ENCODE data around the gene ZNF484.
"Not testable (repeated sequence)": the region's sequence is repeated elsewhere in the genome, so short reads cannot be mapped to it uniquely, and the experiment has no call there.

Gene ZNF484

DNA sequence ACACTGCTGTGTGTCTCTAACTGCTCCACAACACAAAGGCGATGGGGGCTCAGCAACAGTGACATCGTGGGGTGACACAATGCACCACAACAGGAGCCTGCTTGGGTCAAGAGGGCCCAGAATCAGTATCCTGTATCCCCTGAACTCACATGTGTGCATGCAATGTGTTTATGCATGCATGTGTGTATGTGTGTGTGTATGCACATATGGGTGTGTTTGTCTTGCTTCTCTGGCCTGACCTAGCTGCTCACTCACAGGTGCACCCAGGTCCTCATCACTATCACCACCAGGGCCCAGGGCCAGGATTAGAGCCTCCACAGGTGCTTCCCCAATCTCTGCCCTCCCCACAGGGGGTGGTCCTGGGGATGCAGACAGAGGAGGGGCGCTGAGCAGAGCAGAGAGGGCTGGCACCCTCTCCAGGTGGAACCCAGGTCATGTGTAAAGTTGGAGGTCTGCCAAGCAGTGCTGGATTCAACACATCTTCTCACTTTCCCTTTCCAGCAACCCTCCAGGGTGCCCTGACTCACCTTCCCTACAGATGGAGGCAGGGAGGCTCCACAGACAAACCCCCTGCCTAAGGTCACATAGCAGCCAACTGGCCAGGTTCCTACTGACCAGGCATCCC lies 18.1 kb upstream of the ZNF484 start:
- H3K4me3 ChIP-seq (ENCODE audit: control insufficient read depth, low read depth, low read length) = no peak overlapping the region
- TF ChIP-seq, protein P1, sequence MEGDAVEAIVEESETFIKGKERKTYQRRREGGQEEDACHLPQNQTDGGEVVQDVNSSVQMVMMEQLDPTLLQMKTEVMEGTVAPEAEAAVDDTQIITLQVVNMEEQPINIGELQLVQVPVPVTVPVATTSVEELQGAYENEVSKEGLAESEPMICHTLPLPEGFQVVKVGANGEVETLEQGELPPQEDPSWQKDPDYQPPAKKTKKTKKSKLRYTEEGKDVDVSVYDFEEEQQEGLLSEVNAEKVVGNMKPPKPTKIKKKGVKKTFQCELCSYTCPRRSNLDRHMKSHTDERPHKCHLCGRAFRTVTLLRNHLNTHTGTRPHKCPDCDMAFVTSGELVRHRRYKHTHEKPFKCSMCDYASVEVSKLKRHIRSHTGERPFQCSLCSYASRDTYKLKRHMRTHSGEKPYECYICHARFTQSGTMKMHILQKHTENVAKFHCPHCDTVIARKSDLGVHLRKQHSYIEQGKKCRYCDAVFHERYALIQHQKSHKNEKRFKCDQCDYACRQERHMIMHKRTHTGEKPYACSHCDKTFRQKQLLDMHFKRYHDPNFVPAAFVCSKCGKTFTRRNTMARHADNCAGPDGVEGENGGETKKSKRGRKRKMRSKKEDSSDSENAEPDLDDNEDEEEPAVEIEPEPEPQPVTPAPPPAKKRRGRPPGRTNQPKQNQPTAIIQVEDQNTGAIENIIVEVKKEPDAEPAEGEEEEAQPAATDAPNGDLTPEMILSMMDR (conservative IDR thresholded peaks at IDR 0.05; ENCODE audit: control insufficient read depth, insufficient read depth, low read depth, low read length) = no peak

DNA sequence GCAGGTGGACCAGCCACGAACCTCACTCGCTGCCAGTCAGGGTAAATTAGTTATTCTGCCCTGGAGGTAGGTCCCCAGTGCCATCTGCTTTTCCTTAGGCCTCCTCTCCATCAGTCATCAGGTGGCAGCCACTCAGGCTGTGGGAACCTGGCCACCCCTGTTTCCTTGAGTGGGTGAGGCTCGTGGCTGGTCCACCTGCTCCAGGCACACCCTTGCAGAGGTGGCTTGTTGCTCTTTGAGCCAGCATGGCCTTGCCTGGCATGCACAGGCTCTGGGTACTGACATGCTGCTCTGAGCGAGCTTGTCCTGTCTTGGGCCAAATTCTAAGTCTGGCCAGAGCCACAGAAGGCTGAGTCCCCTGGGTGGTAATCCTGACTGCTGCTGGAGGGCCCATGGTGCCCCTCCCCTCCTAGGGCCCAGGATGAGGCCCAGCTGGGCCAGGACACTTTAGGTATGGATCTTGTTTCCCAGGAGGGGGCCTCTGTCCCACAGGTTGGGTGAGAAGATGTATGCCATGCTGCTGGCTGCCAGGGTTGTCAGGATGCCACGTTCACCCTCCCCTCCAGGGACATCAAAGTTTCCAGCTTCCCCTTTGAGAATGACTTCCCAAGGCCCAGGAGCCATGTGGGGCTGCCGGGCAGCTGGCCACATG lies 17.0 kb upstream of the ZNF484 start:
- DNase-seq (ENCODE audit: low read depth) = no peak
- TF ChIP-seq, protein P1 (conservative IDR thresholded peaks at IDR 0.05; ENCODE audit: control insufficient read depth, insufficient read depth, low read depth, low read length) = no peak
- H3K4me3 ChIP-seq (ENCODE audit: control insufficient read depth, low read depth, low read length) = no peak overlapping the region

More for the DNA sequence above, 18.1 kb upstream of the ZNF484 start:
- no peak for DNase-seq (ENCODE audit: low read depth)

GRCh38 chr9:92893916-92894610 lies 16.2 kb upstream of the ZNF484 start:
- not testable (repeated sequence) for DNase-seq (ENCODE audit: low read depth); H3K4me3 ChIP-seq (ENCODE audit: control insufficient read depth, low read depth, low read length)

DNA sequence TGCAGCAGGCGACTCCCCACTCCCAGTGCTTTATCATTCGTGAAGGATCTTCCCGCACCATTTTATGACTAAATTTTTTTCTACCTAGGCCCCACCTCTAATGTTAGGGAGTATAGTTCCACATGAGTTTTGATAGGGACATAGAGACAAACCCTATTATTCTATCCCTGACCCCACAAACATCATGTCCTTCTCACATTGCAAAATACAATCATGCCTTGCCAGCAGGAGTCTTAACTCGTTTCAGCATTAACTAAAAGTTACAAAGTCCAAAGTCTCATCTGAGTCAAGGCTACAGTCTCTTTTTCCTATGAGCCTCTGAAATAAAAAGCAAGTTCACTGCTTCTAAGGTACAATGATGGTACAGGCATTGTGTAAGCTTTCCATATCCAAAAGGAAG lies 14.4 kb upstream of the ZNF484 start:
- not testable (repeated sequence) for H3K4me3 ChIP-seq (ENCODE audit: control insufficient read depth, low read depth, low read length); DNase-seq (ENCODE audit: low read depth)

DNA sequence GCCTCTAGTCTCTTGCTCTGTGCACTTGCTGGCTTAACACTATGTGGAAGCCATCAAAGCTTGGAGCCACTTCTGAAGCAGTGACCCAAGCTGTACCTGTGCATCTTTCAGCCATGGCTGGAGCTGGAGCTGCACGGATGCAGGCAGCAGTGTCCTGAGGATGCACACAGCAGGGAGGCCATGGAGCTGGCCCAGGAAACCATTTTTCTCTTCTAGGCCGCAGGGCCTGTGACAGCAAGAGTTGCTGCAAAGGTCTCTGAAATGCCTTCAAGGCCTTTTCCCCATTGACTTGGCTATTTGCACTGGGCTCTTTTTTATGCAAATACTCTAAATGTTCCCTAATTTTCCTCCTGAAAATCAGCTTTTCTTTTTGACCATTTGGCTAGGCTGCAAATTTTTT lies 12.9 kb upstream of the ZNF484 start:
- H3K4me3 ChIP-seq (ENCODE audit: control insufficient read depth, low read depth, low read length) = no peak overlapping the region
- TF ChIP-seq, protein P1 (conservative IDR thresholded peaks at IDR 0.05; ENCODE audit: control insufficient read depth, insufficient read depth, low read depth, low read length) = no peak
- no peak for DNase-seq (ENCODE audit: low read depth)

GRCh38 chr9:92887880-92888338 lies 10.1 kb upstream of the ZNF484 start:
- no peak overlapping the region for H3K4me3 ChIP-seq (ENCODE audit: control insufficient read depth, low read depth, low read length)
- no peak for DNase-seq (ENCODE audit: low read depth)
- TF ChIP-seq, protein P1 (conservative IDR thresholded peaks at IDR 0.05; ENCODE audit: control insufficient read depth, insufficient read depth, low read depth, low read length) = no peak

DNA sequence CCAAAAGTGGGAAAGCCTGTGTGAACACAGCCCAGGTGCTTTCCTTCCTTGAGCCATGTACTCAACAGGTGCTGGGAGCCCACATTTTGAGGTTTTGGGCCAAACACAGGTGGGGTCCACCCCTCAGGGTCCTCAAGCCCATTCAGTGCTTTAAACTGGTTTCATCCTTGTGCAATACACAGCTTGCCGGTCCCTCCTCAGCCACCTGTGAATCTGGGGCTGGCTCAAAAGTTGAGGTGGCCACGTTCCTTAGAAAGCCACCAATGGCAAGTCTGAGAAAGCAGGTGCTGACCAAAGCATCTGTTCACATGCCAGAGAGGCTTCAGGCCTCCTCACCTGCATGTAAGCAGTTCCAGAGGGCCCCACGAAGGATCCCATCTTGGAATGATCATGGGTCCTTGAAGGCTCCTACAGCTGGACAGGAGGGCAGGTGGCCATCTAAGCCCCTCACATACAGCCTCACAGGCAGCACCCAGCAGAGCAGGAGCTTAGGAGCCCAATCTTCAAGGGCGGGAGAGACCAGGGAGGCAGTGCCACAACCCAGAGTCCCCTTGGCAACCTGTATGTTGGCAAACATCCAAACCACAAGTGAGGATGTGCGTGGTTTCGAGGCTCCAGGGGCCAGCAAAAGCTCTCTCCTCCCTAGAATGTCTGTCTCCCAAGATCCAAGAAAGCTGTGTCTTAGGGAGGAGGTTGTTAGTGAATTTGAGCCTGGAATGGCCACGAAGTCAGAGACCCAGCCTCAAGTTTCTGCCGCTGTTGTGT lies 9.2 kb upstream of the ZNF484 start:
- not testable (repeated sequence) for H3K4me3 ChIP-seq (ENCODE audit: control insufficient read depth, low read depth, low read length); DNase-seq (ENCODE audit: low read depth)

DNA sequence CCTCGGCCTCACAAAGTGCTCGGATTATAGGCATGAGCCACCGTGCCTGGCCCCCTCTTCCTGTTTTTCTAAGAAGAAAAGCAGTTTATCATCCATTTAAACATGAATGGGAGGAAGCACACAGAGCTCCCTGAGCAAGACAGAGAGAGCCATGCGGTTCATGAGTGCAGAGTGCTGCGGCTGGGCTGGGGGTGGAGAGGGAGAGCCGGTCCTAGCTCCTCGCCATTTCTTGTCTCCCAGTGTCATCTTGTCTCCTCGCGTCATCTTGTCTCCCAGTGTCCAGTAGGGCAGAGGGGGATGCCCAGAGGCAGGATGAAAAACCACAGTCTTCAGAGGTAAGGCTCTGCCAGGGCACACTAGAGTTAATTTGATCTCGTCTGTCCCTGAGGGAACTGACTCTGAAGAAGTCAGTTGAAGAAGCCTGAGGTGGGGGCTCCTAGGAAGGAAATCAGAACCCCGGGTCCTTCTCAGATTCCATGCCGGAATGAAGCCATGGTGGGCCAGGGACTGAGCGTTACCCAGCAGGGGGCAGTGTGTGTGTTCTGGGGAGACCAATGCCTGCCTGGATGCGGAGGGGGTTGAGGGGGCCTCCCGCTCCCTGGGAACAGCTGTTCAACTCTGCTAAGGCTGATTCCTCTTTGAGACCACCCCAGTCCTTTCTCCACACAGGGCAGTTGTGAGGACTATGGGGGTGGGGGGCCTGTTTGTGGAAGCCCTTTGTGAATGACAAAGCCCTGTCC lies 6.0 kb upstream of the ZNF484 start:
- DNase-seq (ENCODE audit: low read depth); H3K4me3 ChIP-seq (ENCODE audit: control insufficient read depth, low read depth, low read length): not testable (repeated sequence)

Data from fibroblast of mammary gland (primary cell).